ENCODE data around the gene GNB2.
A peak's percentile ranks its signal among the peaks of the same experiment; 100 is the strongest.

Gene GNB2

DNA sequence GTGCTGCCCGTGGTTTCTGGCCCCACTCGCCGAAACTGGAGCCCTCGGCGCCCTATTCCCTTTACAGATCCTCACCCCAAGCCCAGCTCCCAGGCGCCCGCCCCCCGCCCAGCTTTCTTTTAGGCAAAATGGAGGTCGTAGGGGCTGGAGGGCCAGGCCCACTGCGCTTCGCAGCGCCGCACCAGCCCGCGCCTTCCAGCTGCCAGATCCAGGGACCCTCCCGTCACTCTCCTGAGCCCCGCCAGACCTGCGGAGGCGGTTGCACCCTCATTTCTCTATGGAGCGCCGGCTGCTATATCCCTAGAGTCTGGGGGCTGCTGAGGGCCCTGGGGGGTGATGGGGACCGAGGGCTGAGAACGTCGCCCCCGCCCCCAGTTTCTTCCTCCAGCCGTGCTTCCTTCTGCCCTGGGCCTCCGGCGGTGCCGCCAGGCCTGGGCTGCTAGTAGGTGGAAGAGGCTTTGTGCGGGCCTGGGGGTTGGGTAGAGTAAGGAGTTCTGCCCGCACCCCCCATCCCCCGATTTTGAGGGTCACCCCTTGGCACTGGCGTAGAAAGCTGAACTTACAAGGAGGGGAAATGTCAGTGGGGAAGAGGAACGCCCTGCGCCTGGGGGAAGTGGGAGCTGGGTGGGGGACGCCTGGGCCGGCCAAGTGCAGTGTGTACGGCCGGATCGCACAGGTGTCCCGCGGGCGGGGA is 1.0 kb downstream of the GNB2 start:
- TF ChIP-seq, protein P1, sequence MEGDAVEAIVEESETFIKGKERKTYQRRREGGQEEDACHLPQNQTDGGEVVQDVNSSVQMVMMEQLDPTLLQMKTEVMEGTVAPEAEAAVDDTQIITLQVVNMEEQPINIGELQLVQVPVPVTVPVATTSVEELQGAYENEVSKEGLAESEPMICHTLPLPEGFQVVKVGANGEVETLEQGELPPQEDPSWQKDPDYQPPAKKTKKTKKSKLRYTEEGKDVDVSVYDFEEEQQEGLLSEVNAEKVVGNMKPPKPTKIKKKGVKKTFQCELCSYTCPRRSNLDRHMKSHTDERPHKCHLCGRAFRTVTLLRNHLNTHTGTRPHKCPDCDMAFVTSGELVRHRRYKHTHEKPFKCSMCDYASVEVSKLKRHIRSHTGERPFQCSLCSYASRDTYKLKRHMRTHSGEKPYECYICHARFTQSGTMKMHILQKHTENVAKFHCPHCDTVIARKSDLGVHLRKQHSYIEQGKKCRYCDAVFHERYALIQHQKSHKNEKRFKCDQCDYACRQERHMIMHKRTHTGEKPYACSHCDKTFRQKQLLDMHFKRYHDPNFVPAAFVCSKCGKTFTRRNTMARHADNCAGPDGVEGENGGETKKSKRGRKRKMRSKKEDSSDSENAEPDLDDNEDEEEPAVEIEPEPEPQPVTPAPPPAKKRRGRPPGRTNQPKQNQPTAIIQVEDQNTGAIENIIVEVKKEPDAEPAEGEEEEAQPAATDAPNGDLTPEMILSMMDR (IDR thresholded peaks at IDR 0.05; ENCODE audit: low read depth, low read length, missing control alignments), result no peak
- no peak for DNase-seq (ENCODE audit: low read depth)
- in situ Hi-C loops (cut with HindIII; ENCODE audit: low sequenced_read_pairs), result loop anchor here (5.0 kb wide), 1 partner anchor 57 kb away; no protein-coding TSS in a partner anchor
- peak overlapping the region; percentile 96 for H3K4me3 ChIP-seq (ENCODE audit: low read depth, low read length)

DNA sequence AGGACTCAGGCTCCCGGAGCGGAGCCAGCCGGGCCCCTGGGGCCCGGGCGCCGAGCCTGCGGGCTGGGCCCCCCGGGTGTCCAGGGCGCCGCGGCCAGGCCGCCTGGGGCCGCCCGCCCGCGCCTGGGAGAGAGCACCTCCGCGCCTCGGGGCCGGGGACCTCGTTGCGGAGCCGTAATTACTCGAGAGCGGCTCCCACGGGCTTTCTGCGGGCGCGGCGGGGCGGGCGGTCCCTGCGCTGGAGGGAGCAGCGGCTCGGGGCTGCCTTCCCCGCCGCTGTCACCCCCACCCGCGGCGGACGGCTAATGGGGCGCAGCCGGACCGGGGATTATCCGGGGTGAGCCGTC is 1.5 kb downstream of the GNB2 start:
- no peak for DNase-seq (ENCODE audit: low read depth)
- in situ Hi-C loops (cut with HindIII; ENCODE audit: low sequenced_read_pairs), result no loop called here
- TF ChIP-seq, protein P1 (IDR thresholded peaks at IDR 0.05; ENCODE audit: low read depth, low read length, missing control alignments), result no peak
- H3K4me3 ChIP-seq (ENCODE audit: low read depth, low read length), result peak overlapping the region; percentile 96

GRCh38 chr7:100675581-100676350 is 2.2 kb downstream of the GNB2 start:
- peak overlapping the region; percentile 96 for H3K4me3 ChIP-seq (ENCODE audit: low read depth, low read length)
- TF ChIP-seq, protein P1 (IDR thresholded peaks at IDR 0.05; ENCODE audit: low read depth, low read length, missing control alignments), result no peak
- DNase-seq (ENCODE audit: low read depth), result no peak
- in situ Hi-C loops (cut with HindIII; ENCODE audit: low sequenced_read_pairs), result no loop called here

- DNase-seq (ENCODE audit: low read depth), result no peak
- TF ChIP-seq, protein P1 (IDR thresholded peaks at IDR 0.05; ENCODE audit: low read depth, low read length, missing control alignments), result no peak
- in situ Hi-C loops (cut with HindIII; ENCODE audit: low sequenced_read_pairs), result no loop called here
- peak overlapping the region; percentile 96 for H3K4me3 ChIP-seq (ENCODE audit: low read depth, low read length)
Observed at GRCh38 chr7:100676501-100677306, 3.2 kb downstream of the GNB2 start.

DNA sequence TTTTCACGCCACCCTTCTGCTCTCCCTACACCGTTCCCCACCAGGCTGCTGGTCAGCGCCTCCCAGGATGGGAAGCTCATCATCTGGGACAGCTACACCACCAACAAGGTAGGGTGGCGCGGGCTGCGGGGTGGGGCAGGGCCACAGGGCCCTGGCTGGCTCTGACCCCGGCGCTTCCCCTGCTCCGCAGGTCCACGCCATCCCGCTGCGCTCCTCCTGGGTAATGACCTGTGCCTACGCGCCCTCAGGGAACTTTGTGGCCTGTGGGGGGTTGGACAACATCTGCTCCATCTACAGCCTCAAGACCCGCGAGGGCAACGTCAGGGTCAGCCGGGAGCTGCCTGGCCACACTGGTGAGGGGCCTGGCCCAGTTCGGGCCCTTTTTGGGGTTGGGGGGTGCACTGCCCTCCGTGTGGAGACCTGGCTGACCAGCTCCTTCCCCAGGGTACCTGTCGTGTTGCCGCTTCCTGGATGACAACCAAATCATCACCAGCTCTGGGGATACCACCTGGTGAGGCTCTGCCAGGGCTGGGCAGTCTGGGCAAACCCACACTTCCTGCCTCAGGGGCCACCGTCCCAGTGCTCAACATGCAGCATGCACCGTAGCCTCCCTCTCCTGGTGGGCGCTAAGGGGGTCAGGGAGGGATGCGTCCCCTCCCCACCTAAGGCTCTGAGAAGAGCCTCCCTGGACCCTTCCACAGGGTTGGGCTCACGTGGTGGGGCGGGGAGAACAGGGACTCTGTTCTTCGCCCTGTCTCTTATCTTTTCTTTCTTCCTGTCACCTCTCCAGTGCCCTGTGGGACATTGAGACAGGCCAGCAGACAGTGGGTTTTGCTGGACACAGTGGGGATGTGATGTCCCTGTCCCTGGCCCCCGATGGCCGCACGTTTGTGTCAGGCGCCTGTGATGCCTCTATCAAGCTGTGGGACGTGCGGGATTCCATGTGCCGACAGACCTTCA is 4.0 kb downstream of the GNB2 start:
- TF ChIP-seq, protein P1 (IDR thresholded peaks at IDR 0.05; ENCODE audit: low read depth, low read length, missing control alignments), result no peak
- H3K4me3 ChIP-seq (ENCODE audit: low read depth, low read length), result no peak overlapping the region
- in situ Hi-C loops (cut with HindIII; ENCODE audit: low sequenced_read_pairs), result no loop called here
- no peak for DNase-seq (ENCODE audit: low read depth)

Measured in astrocyte of the cerebellum (primary cell).